Naive B cell (primary cell): ENCODE results near the gene KRTAP16-1. TPM values are rescaled to one million over a fixed set of nuclear protein-coding genes. Genes with fewer than 3 reads are reported as not detected.
A peak's percentile ranks its signal among the peaks of the same experiment; 100 is the strongest.
"Not testable (repeated sequence)": the region's sequence is repeated elsewhere in the genome, so short reads cannot be mapped to it uniquely, and the experiment has no call there.

ENCODE experiments used
- ATAC-seq, 2 donors: fragments of 150-1000 bp; cut with Tn5 transposase; 2 replicates each; pipeline ENCODE4 v1.10.0; 2021; ENCODE audit warnings: low read depth in 2 of 2, mild to moderate bottlenecking in 2 of 2, moderate library complexity in 2 of 2
- DNase-seq: peaks from one replicate; pipeline ENCODE4 v3.0.0; 2022
- H3K27ac Mint-ChIP-seq, 6 donors: one replicate each; pipeline ENCODE4 v1.8.0; 2020 to 2022; ENCODE audit warnings: mild to moderate bottlenecking in 6 of 6, mixed read lengths in 6 of 6, moderate library complexity in 5 of 6, inconsistent platforms in 2 of 6
- H3K27me3 Mint-ChIP-seq, 3 donors: one replicate each; pipeline ENCODE4 v1.8.0; 2021 to 2022; ENCODE audit warnings: mixed read lengths in 3 of 3, mild to moderate bottlenecking in 1 of 3
- H3K36me3 Mint-ChIP-seq, 2 donors: one replicate each; pipeline ENCODE4 v1.8.0; 2020 to 2022; ENCODE audit warnings: mixed read lengths in 2 of 2, inconsistent platforms in 1 of 2, mild to moderate bottlenecking in 1 of 2
- H3K4me1 Mint-ChIP-seq, 3 donors: one replicate each; pipeline ENCODE4 v1.8.0; 2020 to 2022; ENCODE audit warnings: mixed read lengths in 3 of 3, inconsistent platforms in 1 of 3, mild to moderate bottlenecking in 1 of 3, moderate library complexity in 1 of 3
- H3K4me3 Mint-ChIP-seq, 8 donors: one replicate each; pipeline ENCODE4 v1.8.0; 2020 to 2022; ENCODE audit warnings: mild to moderate bottlenecking in 8 of 8, mixed read lengths in 8 of 8, moderate library complexity in 8 of 8, inconsistent platforms in 2 of 8
- H3K9me3 Mint-ChIP-seq, 7 donors: one replicate each; pipeline ENCODE4 v1.8.0; 2020 to 2022; ENCODE audit warnings: mixed read lengths in 7 of 7, mild to moderate bottlenecking in 5 of 7, inconsistent platforms in 2 of 7, moderate library complexity in 1 of 7
- polyA plus RNA-seq, 6 donors: library from polyadenylated mRNA; unstranded; fragments of 300-500 nt; fragmentation: Illumina TruSeq; gene quantifications; one replicate each; pipeline ENCODE4 v1.2.3, GENCODE V29; 2021; ENCODE audit warnings: low read depth in 6 of 6

The KRTAP16-1 gene
- 1 to 10 TPM in 1 of 6 donors, under 1 TPM in 3, not detected in 2; 0.38 to 2.0 (median 0.55) TPM for polyA plus RNA-seq

- no peaks in the 10 kb centered on the region for H3K27me3 Mint-ChIP-seq
- H3K4me1 Mint-ChIP-seq: peaks cover 45 to 60% (median 52%) of the 10 kb centered on the region in 3 donors
- no peaks in the 10 kb centered on the region for H3K36me3 Mint-ChIP-seq
- DNase-seq (peak; percentile 75), ATAC-seq (peak in 1 of 2 donors; percentile 45)
- H3K4me3 Mint-ChIP-seq: peak within 1 kb of the TSS; percentile 67 to 88 (median 82)
- H3K27ac Mint-ChIP-seq: peak within 1 kb of the TSS; percentile 93 to 100 (median 98)
- H3K9me3 Mint-ChIP-seq: peaks cover 0 to 2% (median 0%) of the 10 kb centered on the region in 7 donors
These were observed at the start of gene KRTAP16-1 for GRCh38 chr17:41308918-41309359. Gene KRTAP16-1 (minus strand): TSS chr17:41309309. CDS start chr17:41309253, 56 bp downstream.

GRCh38 chr17:41354536-41354935, 45.4 kb upstream of the KRTAP16-1 start:
- Mint-ChIP-seq H3K27me3 (peaks cover 28 to 56% (median 42%) of the 10 kb centered on the region in 3 donors), H3K27ac (no peak overlapping the region), H3K4me3 (no peak overlapping the region), H3K36me3 (peaks cover 4 to 8% of the 10 kb centered on the region in 2 donors), H3K9me3 (peaks cover 0 to 8% (median 4%) of the 10 kb centered on the region in 7 donors), H3K4me1 (no peaks in the 10 kb centered on the region)
- no peak for ATAC-seq
- no peak for DNase-seq

- H3K27me3 Mint-ChIP-seq: peaks cover 27 to 50% (median 46%) of the 10 kb centered on the region in 3 donors
- ATAC-seq: no peak
- H3K27ac Mint-ChIP-seq: no peak overlapping the region
These were observed 43.7 kb upstream of the KRTAP16-1 start for GRCh38 chr17:41352597-41353366.

GRCh38 chr17:41351177-41351576, 42.1 kb upstream of the KRTAP16-1 start:
- H3K4me3 Mint-ChIP-seq: no peak overlapping the region
- peaks cover 0 to 4% (median 0%) of the 10 kb centered on the region in 7 donors for H3K9me3 Mint-ChIP-seq
- no peak overlapping the region for H3K27ac Mint-ChIP-seq
- peaks cover 23 to 40% (median 35%) of the 10 kb centered on the region in 3 donors for H3K27me3 Mint-ChIP-seq
- H3K36me3 Mint-ChIP-seq: peaks cover 0 to 8% of the 10 kb centered on the region in 2 donors
- DNase-seq: no peak
- ATAC-seq: no peak
- no peaks in the 10 kb centered on the region for H3K4me1 Mint-ChIP-seq

More at GRCh38 chr17:41352597-41353366, 43.7 kb upstream of the KRTAP16-1 start:
- H3K36me3 Mint-ChIP-seq: peaks cover 4 to 8% of the 10 kb centered on the region in 2 donors
- no peak for DNase-seq
- no peak overlapping the region for H3K4me3 Mint-ChIP-seq
- H3K9me3 Mint-ChIP-seq: peaks cover 0 to 8% (median 3%) of the 10 kb centered on the region in 7 donors
- H3K4me1 Mint-ChIP-seq: no peaks in the 10 kb centered on the region

- ATAC-seq, DNase-seq, H3K4me3 Mint-ChIP-seq, H3K36me3 Mint-ChIP-seq, H3K9me3 Mint-ChIP-seq, H3K4me1 Mint-ChIP-seq: not testable (repeated sequence)
- Mint-ChIP-seq H3K27ac (peak within 1 kb of the TSS in 1 of 6 donors; percentile 26), H3K27me3 (peaks cover 20 to 38% (median 32%) of the 10 kb centered on the region in 3 donors)
These were observed 41.3 kb upstream of the KRTAP16-1 start, which contains the start of gene KRT33A for GRCh38 chr17:41350381-41350878. Gene KRT33A (minus strand): TSS chr17:41350828. CDS start chr17:41350767, 61 bp downstream.

GRCh38 chr17:41347869-41348760, 39.0 kb upstream of the KRTAP16-1 start:
- DNase-seq (no peak), ATAC-seq (no peak)
- H3K27ac Mint-ChIP-seq: peak overlapping the region in 1 of 6 donors; percentile 26
- peaks cover 12 to 34% (median 34%) of the 10 kb centered on the region in 3 donors for H3K27me3 Mint-ChIP-seq
- peaks cover 0 to 11% (median 3%) of the 10 kb centered on the region in 7 donors for H3K9me3 Mint-ChIP-seq
- H3K36me3 Mint-ChIP-seq: peaks cover 0 to 13% of the 10 kb centered on the region in 2 donors
- H3K4me1 Mint-ChIP-seq: no peaks in the 10 kb centered on the region
- H3K4me3 Mint-ChIP-seq: no peak overlapping the region

GRCh38 chr17:41346421-41346820, 37.3 kb upstream of the KRTAP16-1 start:
- Mint-ChIP-seq H3K36me3 (peaks cover 0 to 12% of the 10 kb centered on the region in 2 donors), H3K9me3 (peaks cover 8 to 24% (median 10%) of the 10 kb centered on the region in 7 donors), H3K27me3 (peaks cover 0 to 28% (median 21%) of the 10 kb centered on the region in 3 donors)
- not testable (repeated sequence) for H3K27ac Mint-ChIP-seq, H3K4me3 Mint-ChIP-seq, DNase-seq, H3K4me1 Mint-ChIP-seq, ATAC-seq

- no peak overlapping the region for H3K27ac Mint-ChIP-seq
- peaks cover 0 to 27% (median 20%) of the 10 kb centered on the region in 3 donors for H3K27me3 Mint-ChIP-seq
- ATAC-seq: no peak
- no peak for DNase-seq
- H3K9me3 Mint-ChIP-seq: peaks cover 8 to 24% (median 10%) of the 10 kb centered on the region in 7 donors
- no peak overlapping the region for H3K4me3 Mint-ChIP-seq
- peaks cover 0 to 12% of the 10 kb centered on the region in 2 donors for H3K36me3 Mint-ChIP-seq
- H3K4me1 Mint-ChIP-seq: peaks cover 0 to 2% (median under 1%) of the 10 kb centered on the region in 3 donors
These were observed 36.9 kb upstream of the KRTAP16-1 start for GRCh38 chr17:41345992-41346391.

- Mint-ChIP-seq H3K27ac (no peak overlapping the region), H3K9me3 (peaks cover 8 to 24% (median 10%) of the 10 kb centered on the region in 7 donors), H3K4me3 (no peak overlapping the region), H3K4me1 (peaks cover 14 to 15% (median 14%) of the 10 kb centered on the region in 3 donors), H3K36me3 (peaks cover 0 to 12% of the 10 kb centered on the region in 2 donors), H3K27me3 (peaks cover 3 to 29% (median 18%) of the 10 kb centered on the region in 3 donors)
- DNase-seq (no peak), ATAC-seq (no peak)
These were observed 33.9 kb upstream of the KRTAP16-1 start for GRCh38 chr17:41343029-41343428.

- no peak for ATAC-seq
These were observed 32.1 kb upstream of the KRTAP16-1 start for GRCh38 chr17:41340934-41341861.

GRCh38 chr17:41340494-41340893, 31.4 kb upstream of the KRTAP16-1 start:
- ATAC-seq (no peak), DNase-seq (no peak)
- H3K27ac Mint-ChIP-seq: peak overlapping the region in 1 of 6 donors; percentile 61
- H3K4me3 Mint-ChIP-seq: no peak overlapping the region
- peaks cover 14 to 15% (median 14%) of the 10 kb centered on the region in 3 donors for H3K4me1 Mint-ChIP-seq
- H3K9me3 Mint-ChIP-seq: peaks cover 8 to 24% (median 10%) of the 10 kb centered on the region in 7 donors
- peaks cover 12 to 35% (median 14%) of the 10 kb centered on the region in 3 donors for H3K27me3 Mint-ChIP-seq
- peaks cover 0 to 12% of the 10 kb centered on the region in 2 donors for H3K36me3 Mint-ChIP-seq

More at GRCh38 chr17:41340934-41341861, 32.1 kb upstream of the KRTAP16-1 start:
- Mint-ChIP-seq H3K27me3 (peaks cover 9 to 29% (median 12%) of the 10 kb centered on the region in 3 donors), H3K4me1 (peaks cover 14 to 15% (median 14%) of the 10 kb centered on the region in 3 donors), H3K36me3 (peaks cover 0 to 12% of the 10 kb centered on the region in 2 donors), H3K9me3 (peaks cover 8 to 24% (median 10%) of the 10 kb centered on the region in 7 donors), H3K4me3 (no peak overlapping the region), H3K27ac (peak overlapping the region in 1 of 6 donors; percentile 61)
- no peak for DNase-seq
